Ascending aorta (tissue), 2 donors: Measurements from ENCODE around the gene MYADML2. TPM values are rescaled to one million over a fixed set of nuclear protein-coding genes. Genes with fewer than 3 reads are reported as not detected.
A peak's percentile ranks its signal among the peaks of the same experiment; 100 is the strongest.

Experiments
- DNase-seq, 2 donors: peaks; one replicate each; pipeline ENCODE4 v3.0.0-alpha.2; 2019; ENCODE audit warnings: low spot score in 2 of 2
- H3K27ac ChIP-seq, 2 donors: fragments of 200-600 bp; sonication (generic); one replicate each; pipeline ENCODE4 v1.5.1; 2016 to 2017; ENCODE audit warnings: mild to moderate bottlenecking in 1 of 2
- H3K27me3 ChIP-seq: fragments of 200-600 bp; sonication (generic); one replicate; pipeline ENCODE4 v1.5.1; 2017
- H3K36me3 ChIP-seq, 2 donors: fragments of 200-600 bp; sonication (generic); one replicate each; pipeline ENCODE4 v1.5.1; 2016
- H3K4me1 ChIP-seq, 2 donors: fragments of 200-600 bp; sonication (generic); one replicate each; pipeline ENCODE4 v1.5.1; 2016 to 2017; ENCODE audit warnings: mild to moderate bottlenecking in 1 of 2
- H3K4me3 ChIP-seq, 2 donors: fragments of 200-600 bp; sonication (generic); one replicate each; pipeline ENCODE4 v1.5.1; 2016 to 2017; ENCODE audit warnings: mild to moderate bottlenecking in 1 of 2
- H3K9me3 ChIP-seq, 2 donors: fragments of 200-600 bp; sonication (generic); one replicate each; pipeline ENCODE4 v1.5.1; 2016
- CTCF ChIP-seq, 3 experiments: fragments of 200-600 bp in 2 of 3; fragments of 450-650 bp in 1 of 3; sonication (generic) in 2 of 3; IDR thresholded peaks; one replicate each; pipeline ENCODE4 v1.5.1; 2016 to 2019; ENCODE audit warnings: antibody characterized with exemption in 3 of 3, mild to moderate bottlenecking in 1 of 3, moderate library complexity in 1 of 3
- intact Hi-C: fragments of 100-400 bp; cut with DNase I; formaldehyde crosslinking; loops from one replicate; pipeline ENCODE4 v1.15.1; 2023
- total RNA-seq: library from RNA; depleted of rRNA; stranded (reverse); fragments of >200 nt; gene quantifications from one replicate; pipeline ENCODE4 v1.1.0, GENCODE V29; 2016

MYADML2 gene
- total RNA-seq, 1 donor from 2014 or later, result not detected

GRCh38 chr17:81913394-81914102, 33.5 kb downstream of the MYADML2 start:
- H3K4me1 ChIP-seq, result peaks cover 13 to 22% of the 10 kb centered on the region in 2 donors
- no peak for DNase-seq
- no peak for TF ChIP-seq CTCF (IDR thresholded peaks at IDR 0.05)
- no peaks in the 10 kb centered on the region for H3K9me3 ChIP-seq
- H3K36me3 ChIP-seq, result peaks cover 22 to 44% of the 10 kb centered on the region in 2 donors
- no peak overlapping the region for H3K27ac ChIP-seq
- H3K4me3 ChIP-seq, result no peak overlapping the region
- no peaks in the 10 kb centered on the region for H3K27me3 ChIP-seq
- intact Hi-C loops, result loop anchor here (5.0 kb wide), 1 partner anchor 109 kb away; the partner anchor contains the start of genes CENPX and LRRC45

GRCh38 chr17:81912441-81913309, 34.4 kb downstream of the MYADML2 start:
- peaks cover 10 to 18% of the 10 kb centered on the region in 2 donors for H3K4me1 ChIP-seq
- no peaks in the 10 kb centered on the region for H3K27me3 ChIP-seq
- peaks cover 22 to 50% of the 10 kb centered on the region in 2 donors for H3K36me3 ChIP-seq
- DNase-seq, result no peak
- no peak overlapping the region for H3K27ac ChIP-seq
- H3K4me3 ChIP-seq, result no peak overlapping the region
- TF ChIP-seq CTCF (IDR thresholded peaks at IDR 0.05), result no peak
- intact Hi-C loops, result loop anchor here (5.0 kb wide), 1 partner anchor 110 kb away; the partner anchor contains the start of genes CENPX and LRRC45
- no peaks in the 10 kb centered on the region for H3K9me3 ChIP-seq

- no peaks in the 10 kb centered on the region for H3K27me3 ChIP-seq
- H3K9me3 ChIP-seq, result no peaks in the 10 kb centered on the region
- no peak for TF ChIP-seq CTCF (IDR thresholded peaks at IDR 0.05)
- no peak for DNase-seq
- peak overlapping the region; percentile 79 to 83 for H3K27ac ChIP-seq
- peaks cover 5 to 14% of the 10 kb centered on the region in 2 donors for H3K4me1 ChIP-seq
- intact Hi-C loops, result loop anchor here (1.0 to 5.0 kb wide), 3 partner anchors 15 to 110 kb away; partner anchors contain the start of genes ALYREF, ANAPC11, CENPX and LRRC45
- H3K4me3 ChIP-seq, result peak overlapping the region; percentile 25 to 89
- H3K36me3 ChIP-seq, result peaks cover 22 to 50% of the 10 kb centered on the region in 2 donors
Measured at GRCh38 chr17:81911969-81912368, 35.1 kb downstream of the MYADML2 start.

GRCh38 chr17:81911277-81911961, 35.6 kb downstream of the MYADML2 start, which contains the start of gene PCYT2:
Gene PCYT2, minus strand, starts transcription at chr17:81911399. Its CDS starts 44 bp downstream, at chr17:81911355.
- H3K4me1 ChIP-seq, result peaks cover 2 to 10% of the 10 kb centered on the region in 2 donors
- H3K27ac ChIP-seq, result peak within 1 kb of the TSS; percentile 79 to 83
- intact Hi-C loops, result loop anchor here (1.0 to 5.0 kb wide), 3 partner anchors 15 to 111 kb away; partner anchors contain the start of genes ALYREF, ANAPC11, CENPX and LRRC45
- TF ChIP-seq CTCF (IDR thresholded peaks at IDR 0.05), result peak in 1 of 3 experiments; percentile 9
- no peaks in the 10 kb centered on the region for H3K27me3 ChIP-seq
- H3K36me3 ChIP-seq, result peaks cover 22 to 54% of the 10 kb centered on the region in 2 donors
- no peaks in the 10 kb centered on the region for H3K9me3 ChIP-seq
- DNase-seq, result peak; percentile 47 to 92
- H3K4me3 ChIP-seq, result peak within 1 kb of the TSS; percentile 88 to 89

GRCh38 chr17:81910840-81911276, 36.2 kb downstream of the MYADML2 start:
- Histone ChIP-seq H3K27me3 (no peaks in the 10 kb centered on the region), H3K4me1 (peaks cover 2 to 10% of the 10 kb centered on the region in 2 donors), H3K36me3 (peaks cover 22 to 60% of the 10 kb centered on the region in 2 donors), H3K9me3 (no peaks in the 10 kb centered on the region), H3K4me3 (peak overlapping the region; percentile 88 to 89), H3K27ac (peak overlapping the region; percentile 34 to 47)
- intact Hi-C loops, result loop anchor here (1.0 to 5.0 kb wide), 4 partner anchors 16 to 111 kb away; partner anchors contain the start of genes ALYREF, ANAPC11, CENPX and LRRC45
- no peak for TF ChIP-seq CTCF (IDR thresholded peaks at IDR 0.05)
- no peak for DNase-seq
